Hematopoietic multipotent progenitor cell treated with erythropoietin and hydrocortisone succinate and interleukin-3 and kit ligand, for 17 days (in vitro differentiated cells): ENCODE data around the gene PRR22.
"Not testable (repeated sequence)": the region's sequence is repeated elsewhere in the genome, so short reads cannot be mapped to it uniquely, and the experiment has no call there.

Experiments used
- DNase-seq: peaks from one replicate; pipeline ENCODE4 v3.0.0-alpha.2; 2015; ENCODE audit warnings: low spot score

Gene PRR22

DNA sequence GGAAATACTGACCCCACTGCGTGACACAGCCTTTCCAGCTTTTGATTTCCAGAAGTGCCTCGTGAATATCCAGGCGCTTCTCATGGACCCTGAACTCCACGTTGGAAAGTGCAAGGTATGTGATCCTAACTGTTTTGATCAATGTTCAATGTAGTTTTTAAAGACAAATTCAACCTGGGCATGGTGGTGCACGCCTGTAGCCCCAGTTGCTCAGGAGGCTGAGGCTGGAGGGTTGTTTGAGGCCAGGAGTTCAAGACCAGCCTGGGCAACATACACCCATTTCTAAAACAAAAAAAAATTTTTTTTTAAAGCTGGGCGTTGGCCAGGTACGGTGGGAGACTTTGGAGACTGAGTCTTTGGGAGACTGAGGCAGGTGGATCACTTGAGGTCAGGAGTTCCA is 32.8 kb downstream of the PRR22 start:
- DNase-seq = no peak

DNA sequence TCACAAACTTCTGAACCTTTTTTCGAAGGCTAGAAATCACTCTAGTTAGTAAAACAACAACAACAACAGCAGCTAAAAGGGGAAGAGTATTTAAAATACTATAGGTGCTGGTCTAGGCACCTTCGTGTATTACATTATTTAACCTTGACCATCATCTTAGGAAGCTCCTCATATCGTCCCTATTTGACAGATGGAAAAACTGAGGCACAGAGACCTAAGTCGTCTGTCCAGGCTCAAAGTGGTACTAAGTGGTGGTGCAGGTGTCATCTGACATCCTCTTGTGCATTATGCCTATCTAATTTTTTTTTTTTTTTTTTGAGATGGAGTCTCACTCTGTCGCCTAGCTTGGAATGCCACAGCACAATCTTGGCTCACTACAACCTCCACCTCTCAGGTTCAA is 35.0 kb downstream of the PRR22 start:
- no peak for DNase-seq

DNA sequence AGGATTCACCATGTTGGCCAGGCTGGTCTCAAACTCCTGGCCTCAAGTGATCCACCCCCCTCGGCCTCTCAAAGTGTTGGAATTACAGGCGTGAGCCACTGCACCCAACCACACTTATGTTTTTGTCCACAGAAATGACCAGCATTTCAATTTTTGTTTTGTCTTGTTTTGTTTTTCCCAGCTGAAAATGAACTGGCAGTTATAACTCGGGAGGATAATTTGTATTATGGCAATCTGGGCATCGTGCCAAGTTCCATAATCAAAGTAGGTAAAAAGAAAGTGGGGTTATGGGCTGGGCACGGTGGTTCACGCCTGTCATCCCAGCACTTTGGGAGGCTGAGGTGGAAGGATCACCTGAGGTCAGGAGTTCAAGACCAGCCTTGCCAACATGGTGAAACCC is 35.6 kb downstream of the PRR22 start:
- not testable (repeated sequence) for DNase-seq

DNA sequence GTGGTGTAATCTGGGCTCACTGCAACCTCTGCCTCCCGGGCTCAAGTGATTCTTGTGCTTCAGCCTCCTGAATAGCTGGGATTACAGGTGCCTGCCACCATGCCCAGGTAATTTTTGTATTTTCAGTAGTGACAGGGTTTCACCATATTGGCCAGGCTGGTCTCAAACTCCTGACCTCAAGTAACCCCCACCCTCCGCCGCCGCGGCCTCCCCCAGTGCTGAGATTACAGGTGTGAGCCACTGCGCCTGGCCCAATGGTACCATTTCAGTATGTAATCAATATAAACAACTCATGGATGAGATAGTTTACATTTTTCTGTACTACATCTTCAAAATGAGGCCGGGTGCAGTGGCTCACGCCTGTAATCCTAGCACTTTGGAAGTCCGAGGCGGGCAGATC is 39.5 kb downstream of the PRR22 start:
- DNase-seq = not testable (repeated sequence)

DNA sequence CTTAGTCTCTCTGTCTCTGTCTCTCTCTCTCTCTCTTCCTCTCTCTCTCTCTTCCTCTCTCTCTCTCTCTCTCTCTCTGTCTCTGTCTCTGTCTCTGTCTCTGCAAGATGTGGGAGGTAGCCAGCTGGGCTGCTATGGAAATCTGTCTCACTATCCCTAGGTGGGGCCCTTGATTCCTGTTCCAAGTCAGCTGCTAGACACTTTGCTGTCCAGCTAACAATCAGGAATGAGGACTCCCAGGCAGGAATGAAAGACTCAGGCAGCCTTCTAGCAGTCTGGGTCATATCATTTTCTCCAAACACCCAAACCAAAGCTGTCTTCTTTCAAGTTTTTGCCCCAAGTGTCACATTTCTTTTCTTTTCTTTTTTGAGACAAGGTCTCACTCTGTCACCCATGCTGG is 40.9 kb downstream of the PRR22 start:
- no peak for DNase-seq

DNA sequence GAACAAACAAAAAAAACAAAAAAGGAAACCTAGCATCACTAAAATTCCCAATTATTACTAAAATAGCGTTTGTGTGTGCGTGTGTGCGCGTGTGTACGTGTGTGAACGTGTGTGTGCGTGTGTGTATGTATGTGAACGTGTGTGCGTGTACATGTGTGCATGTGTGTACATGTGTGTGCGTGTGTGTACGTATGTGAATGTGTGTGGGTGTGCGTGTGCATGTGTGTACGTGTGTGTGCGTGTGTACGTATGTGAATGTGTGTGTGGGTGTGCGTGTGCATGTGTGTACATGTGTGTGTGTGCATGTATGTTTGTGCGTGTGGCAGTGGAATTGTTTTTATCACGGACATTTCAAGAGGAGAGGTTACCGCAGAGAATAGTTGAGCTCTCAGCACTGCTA is 42.5 kb downstream of the PRR22 start:
- DNase-seq = no peak

DNA sequence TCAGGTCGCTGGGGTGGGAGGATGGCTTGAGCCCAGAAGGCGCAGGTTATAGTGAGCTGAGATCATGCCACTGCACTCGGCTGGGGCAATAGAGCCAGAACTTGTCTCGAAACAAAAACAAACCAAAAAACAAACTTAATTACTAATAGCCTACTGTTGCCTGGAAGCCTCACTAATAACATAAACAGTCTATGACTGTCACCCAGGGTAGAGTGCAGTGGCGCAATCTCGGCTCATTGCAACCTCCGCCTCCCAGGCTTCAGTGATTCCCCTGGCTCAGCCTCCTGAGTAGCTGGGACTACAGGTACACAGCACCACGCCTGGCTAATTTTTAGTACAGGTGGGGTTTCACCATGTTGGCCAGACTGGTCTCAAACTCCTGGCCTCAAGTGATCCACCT is 46.1 kb downstream of the PRR22 start:
- DNase-seq = no peak

DNA sequence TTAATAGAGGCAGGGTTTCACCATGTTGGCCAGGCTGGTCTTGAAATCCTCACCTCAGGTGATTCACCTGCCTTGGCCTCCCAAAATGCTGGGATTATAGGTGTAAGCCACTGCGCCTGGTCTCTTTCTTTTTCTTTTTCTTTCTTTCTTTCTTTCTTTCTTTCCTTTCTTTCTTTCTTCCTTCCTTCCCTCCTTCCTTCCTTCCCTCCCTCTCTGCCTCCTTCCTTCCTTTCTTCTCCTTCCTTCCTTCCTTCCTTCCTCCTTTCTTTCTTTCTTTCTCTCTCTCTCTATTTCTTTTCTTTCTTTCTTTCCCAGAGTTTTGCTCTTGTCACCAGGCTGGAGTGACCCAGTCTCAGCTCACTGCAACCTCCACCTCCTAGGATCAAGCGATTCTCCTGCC is 51.4 kb downstream of the PRR22 start:
- DNase-seq = not testable (repeated sequence)
